HepG2 (cell line): ENCODE results near the gene ASIC2. TPM values are rescaled to one million over a fixed set of nuclear protein-coding genes. Genes with fewer than 3 reads are reported as not detected.

ENCODE experiments used
- ATAC-seq: fragments of 200-7000 bp; cut with Tn5 transposase; 3 replicates; pipeline ENCODE4 v1.9.1; 2020; ENCODE audit warnings: mild to moderate bottlenecking, moderate library complexity
- BruUV-seq: library from RNA; stranded (reverse); fragments of 400-500 nt; replicated peaks from 2 replicates; lab custom pipeline; 2021; lab: Mats Ljungman, UMichigan
- CTCF ChIA-PET: fragments of 300-600 bp; formaldehyde crosslinking; extraction: SDS; loops from one replicate; lab custom pipeline; 2021; ENCODE audit warnings: low total read pairs, inconsistent platforms, low intra/inter-chr PET ratio; lab: Yijun Ruan, JAX
- POLR2A ChIA-PET: fragments of 350-600 bp; sonication (Branson Sonifier 250); formaldehyde crosslinking; loops from one replicate; lab custom pipeline; 2020; ENCODE audit warnings: antibody characterized with exemption, inconsistent platforms; lab: Yijun Ruan, JAX
- DNase-seq: peaks from one replicate; pipeline ENCODE4 v3.0.0-alpha.2; 2015; ENCODE audit warnings: low spot score
- FAIRE-seq: peaks from 3 replicates; lab custom pipeline; 2011; peaks lifted over from hg19 to GRCh38; lab: Jason Lieb, UNC
- H2AFZ ChIP-seq: one replicate; pipeline ENCODE4 v1.6.1; 2011; ENCODE audit warnings: low read length, inconsistent platforms
- H3K27ac ChIP-seq: fragments of 300-600 bp; 3 replicates; pipeline ENCODE4 v1.8.0; 2011; ENCODE audit warnings: mixed run types, mild to moderate bottlenecking, mixed read lengths, low read length, inconsistent platforms; ENCODE audit not compliant: insufficient read depth; ENCODE audit errors: extremely low read length
- H3K27me3 ChIP-seq, 2 experiments: fragments of 200-600 bp in 1 of 2; 2 replicates in 1 of 2; 3 replicates in 1 of 2; pipeline versions ENCODE4 v1.6.0 to v1.8.0; 2011; ENCODE audit warnings: low read length in 2 of 2, mild to moderate bottlenecking in 2 of 2, moderate library complexity in 2 of 2, inconsistent platforms in 1 of 2; ENCODE audit not compliant: insufficient read depth in 2 of 2, control insufficient read depth in 1 of 2
- H3K36me3 ChIP-seq, 2 experiments: fragments of 200-600 bp in 1 of 2; replicated peaks in 1 of 2; 2 replicates in 1 of 2; 3 replicates in 1 of 2; pipeline versions ENCODE4 v1.5.1 to v1.8.0; 2011; ENCODE audit warnings: low read length in 2 of 2, inconsistent platforms in 1 of 2; ENCODE audit not compliant: insufficient read depth in 2 of 2, control insufficient read depth in 1 of 2
- H3K4me1 ChIP-seq: 2 replicates; pipeline ENCODE4 v1.5.1; 2012; ENCODE audit warnings: low read length, inconsistent platforms; ENCODE audit not compliant: insufficient read depth
- H3K4me2 ChIP-seq: 2 replicates; pipeline ENCODE4 v1.6.0; 2011; ENCODE audit warnings: low read depth, low read length, inconsistent platforms
- H3K4me3 ChIP-seq, 3 experiments: fragments of 200-600 bp in 1 of 3; sonication (generic), shearing (Covaris generic) in 1 of 3; replicated peaks in 1 of 3; 2 replicates each; pipeline ENCODE4 v1.5.1; 2011 to 2016; ENCODE audit warnings: low read length in 3 of 3, inconsistent platforms in 2 of 3, low read depth in 2 of 3, mild to moderate bottlenecking in 2 of 3, control low read depth in 1 of 3, mixed read lengths in 1 of 3; ENCODE audit not compliant: insufficient read depth in 1 of 3
- H3K79me2 ChIP-seq: one replicate; pipeline ENCODE4 v1.6.1; 2011; ENCODE audit warnings: low read length, inconsistent platforms; ENCODE audit not compliant: insufficient read depth
- H3K9ac ChIP-seq: 2 replicates; pipeline ENCODE4 v1.6.0; 2011; ENCODE audit warnings: mild to moderate bottlenecking, low read depth, low read length, inconsistent platforms; ENCODE audit not compliant: insufficient read depth
- H3K9me3 ChIP-seq: 2 replicates; pipeline ENCODE4 v1.5.1; 2012; ENCODE audit warnings: mild to moderate bottlenecking, low read length
- H4K20me1 ChIP-seq: 2 replicates; pipeline ENCODE4 v1.6.0; 2011; ENCODE audit warnings: inconsistent platforms, mild to moderate bottlenecking, low read length, moderate library complexity; ENCODE audit not compliant: insufficient read depth
- ATF3 ChIP-seq: sonication (generic); formaldehyde crosslinking; IDR thresholded peaks from 2 replicates; pipeline ENCODE4 v1.4.0; 2020; ENCODE audit warnings: missing genetic modification reagents
- KLF12 ChIP-seq: sonication (generic); formaldehyde crosslinking; IDR thresholded peaks from 2 replicates; pipeline ENCODE4 v1.4.0; 2020; ENCODE audit warnings: missing genetic modification reagents, borderline replicate concordance
- LRRFIP1 ChIP-seq: sonication (generic); formaldehyde crosslinking; conservative IDR thresholded peaks from 2 replicates; pipeline ENCODE4 v1.4.0; 2020; ENCODE audit warnings: missing genetic modification reagents
- SNAPC2 ChIP-seq: sonication (generic); formaldehyde crosslinking; IDR thresholded peaks from 2 replicates; pipeline ENCODE4 v1.8.1; 2022; ENCODE audit warnings: mild to moderate bottlenecking, missing genetic modification reagents
- SRSF4 ChIP-seq: fragments of 200-400 bp; formaldehyde crosslinking; IDR thresholded peaks from one replicate; pipeline ENCODE4 v1.6.1; 2018; ENCODE audit warnings: mild to moderate bottlenecking, low read depth, low read length, moderate library complexity; ENCODE audit not compliant: poor library complexity, severe bottlenecking
- ZNF501 ChIP-seq: sonication (generic); formaldehyde crosslinking; IDR thresholded peaks from 2 replicates; pipeline ENCODE4 v1.5.1; 2020; ENCODE audit warnings: mild to moderate bottlenecking, moderate library complexity, missing genetic modification reagents
- ZSCAN21 ChIP-seq: sonication (generic); formaldehyde crosslinking; IDR thresholded peaks from 2 replicates; pipeline ENCODE4 v1.8.0; 2022; ENCODE audit warnings: mild to moderate bottlenecking, missing genetic modification reagents, moderate library complexity, borderline replicate concordance
- WGBS: methylation state at CpG from one replicate; pipeline ENCODE4 v1.1.6; 2017; ENCODE audit warnings: low lambda C conversion rate; 5-methylcytosine and 5-hydroxymethylcytosine counted together
- in situ Hi-C: cut with HindIII; loops from 2 replicates; pipeline ENCODE4 v1.10.0; 2017; ENCODE audit warnings: low pct_unique_long_range_greater_than_20kb; ENCODE audit not compliant: extremely low pct_ligation_motif_present
- intact Hi-C: fragments of 100-400 bp; cut with micrococcal nuclease; formaldehyde crosslinking; loops from one replicate; pipeline ENCODE4 v1.10.0; 2022; ENCODE audit not compliant: unreplicated experiment
- polyA plus RNA-seq, 8 experiments: library from polyadenylated mRNA; depleted of rRNA in 3 of 8; stranded (reverse) in 7 of 8; unstranded in 1 of 8; fragments of >200 nt; fragmentation: Illumina TruSeq in 4 of 8; extraction: Trizol in 4 of 8; gene quantifications; 2 replicates each; pipeline versions ENCODE4 v1.2.1 to v1.2.3, GENCODE V29; 2011 to 2016; ENCODE audit warnings: low read depth in 4 of 8, missing spikeins in 1 of 8, mixed read lengths in 1 of 8; ENCODE audit not compliant: insufficient read depth in 1 of 8
- total RNA-seq, 5 experiments: library from RNA; depleted of rRNA; stranded (reverse); fragments of >200 nt; fragmentation: Illumina TruSeq; extraction: Trizol; gene quantifications; 2 replicates each; pipeline ENCODE4 v1.2.3, GENCODE V29; 2016; ENCODE audit warnings: low read depth in 1 of 5

ASIC2 gene
- total and polyA plus RNA-seq, 2 of the 13 experiments (the other 11 are each of a cell fraction or from before 2014, with no cell fraction given) = not detected

- no peak for DNase-seq
- no peak for ATAC-seq
- TF ChIP-seq ZSCAN21 (CRISPR knock-in tag) (no peak), SRSF4 (no peak), ZNF501 (CRISPR knock-in tag) (no peak), ATF3 (CRISPR knock-in tag) (no peak), LRRFIP1 (CRISPR knock-in tag) (no peak), SNAPC2 (CRISPR knock-in tag) (no peak), KLF12 (no peak)
- no peak overlapping the region for H3K4me2 ChIP-seq
- WGBS = 3% methylated on average over 4 of the region's 4 CpGs
- H3K9ac ChIP-seq = no peak overlapping the region
- ChIA-PET CTCF (no interaction called here), POLR2A (no interaction called here)
- no peaks in the 10 kb centered on the region for H3K79me2 ChIP-seq
- no peak overlapping the region for H2AFZ ChIP-seq
- intact Hi-C loops (no loop called here), in situ Hi-C loops (no loop called here)
- H3K9me3 ChIP-seq = no peaks in the 10 kb centered on the region
- H3K36me3 ChIP-seq = no peaks in the 10 kb centered on the region
- no peak for FAIRE-seq
- H3K4me1 ChIP-seq = peaks cover 19% of the 10 kb centered on the region
- no peaks in the 10 kb centered on the region for H4K20me1 ChIP-seq
- peaks cover 0 to 12% of the 10 kb centered on the region in 2 experiments; a peak in 1 of 5 replicates for H3K27me3 ChIP-seq
- no peak overlapping the region for H3K27ac ChIP-seq
- BruUV-seq = no TSS peak
- H3K4me3 ChIP-seq = no peak overlapping the region
These were observed 240.2 kb downstream of the ASIC2 start for GRCh38 chr17:33052856-33053255.
